OCI-LY3 (cell line): ENCODE measurements around the gene SCAND1.

ENCODE experiments used
- EZH2phosphoT487 ChIP-seq: fragments of 200-600 bp; shearing (Covaris generic); IDR thresholded peaks from 2 replicates; pipeline ENCODE4 v1.6.1; 2018; ENCODE audit warnings: antibody characterized with exemption, mixed run types, low read depth
- TF ChIP-seq, protein P1 (sequence below): fragments of 200-600, 300-600 bp; sonication (generic); IDR thresholded peaks from 2 replicates; pipeline ENCODE4 v1.5.1; 2014; ENCODE audit warnings: antibody characterized with exemption, low read length, low read depth

DNA sequence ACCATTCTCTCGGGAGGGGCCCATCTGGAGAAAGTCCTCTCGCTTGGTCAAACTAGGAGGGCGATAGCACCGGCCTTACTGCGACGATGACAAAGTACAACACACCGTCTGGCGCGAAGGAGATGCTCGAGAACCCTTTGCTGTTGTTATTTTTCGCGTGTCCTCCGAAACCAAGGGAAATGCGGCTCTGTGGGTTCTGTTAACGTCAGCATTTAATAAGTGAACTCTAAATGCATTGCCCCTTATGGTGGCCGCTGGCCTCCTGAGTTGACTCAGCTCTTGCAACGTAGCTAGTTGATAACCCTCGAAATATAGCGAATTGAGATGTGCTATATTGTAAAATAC lies 577 bp upstream of the SCAND1 start:
- TF ChIP-seq, protein P1, sequence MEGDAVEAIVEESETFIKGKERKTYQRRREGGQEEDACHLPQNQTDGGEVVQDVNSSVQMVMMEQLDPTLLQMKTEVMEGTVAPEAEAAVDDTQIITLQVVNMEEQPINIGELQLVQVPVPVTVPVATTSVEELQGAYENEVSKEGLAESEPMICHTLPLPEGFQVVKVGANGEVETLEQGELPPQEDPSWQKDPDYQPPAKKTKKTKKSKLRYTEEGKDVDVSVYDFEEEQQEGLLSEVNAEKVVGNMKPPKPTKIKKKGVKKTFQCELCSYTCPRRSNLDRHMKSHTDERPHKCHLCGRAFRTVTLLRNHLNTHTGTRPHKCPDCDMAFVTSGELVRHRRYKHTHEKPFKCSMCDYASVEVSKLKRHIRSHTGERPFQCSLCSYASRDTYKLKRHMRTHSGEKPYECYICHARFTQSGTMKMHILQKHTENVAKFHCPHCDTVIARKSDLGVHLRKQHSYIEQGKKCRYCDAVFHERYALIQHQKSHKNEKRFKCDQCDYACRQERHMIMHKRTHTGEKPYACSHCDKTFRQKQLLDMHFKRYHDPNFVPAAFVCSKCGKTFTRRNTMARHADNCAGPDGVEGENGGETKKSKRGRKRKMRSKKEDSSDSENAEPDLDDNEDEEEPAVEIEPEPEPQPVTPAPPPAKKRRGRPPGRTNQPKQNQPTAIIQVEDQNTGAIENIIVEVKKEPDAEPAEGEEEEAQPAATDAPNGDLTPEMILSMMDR: no peak
- no peak for TF ChIP-seq EZH2phosphoT487
